GM12801 (cell line): Measurements from ENCODE around the gene VPS13A.

ENCODE experiments used
- TF ChIP-seq, protein P1 (sequence below): IDR thresholded peaks from one replicate; pipeline ENCODE4 v1.5.1; 2011; ENCODE audit warnings: control low read depth; ENCODE audit not compliant: insufficient read length; ENCODE audit errors: extremely low read depth

VPS13A gene

DNA sequence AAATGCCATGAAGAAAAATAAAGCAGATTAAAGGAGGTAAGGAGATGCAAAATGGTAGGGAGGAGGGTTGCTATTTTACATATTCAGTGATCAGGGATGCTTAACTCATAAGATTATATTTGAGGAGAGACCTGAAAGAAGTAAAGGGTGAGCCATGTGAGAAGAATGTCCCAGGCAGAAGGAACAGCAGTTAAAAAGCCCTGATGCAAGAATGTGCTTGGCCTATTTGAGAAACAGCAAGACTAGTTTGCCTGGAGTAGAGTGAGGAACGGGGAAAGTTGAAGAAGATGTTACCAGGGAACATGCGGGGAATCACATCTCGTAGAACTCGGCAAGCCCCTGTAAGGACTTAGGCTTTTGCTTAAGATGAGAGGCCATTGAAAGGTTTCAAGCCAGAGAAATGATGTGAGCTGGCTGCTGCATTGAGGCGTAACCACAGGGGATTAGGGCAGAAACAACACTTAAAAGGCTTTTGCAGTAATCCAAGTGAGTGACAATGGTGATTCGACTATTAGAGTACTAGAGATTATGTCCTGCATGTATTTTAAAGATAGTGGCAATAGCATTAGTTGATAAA, 198.7 kb downstream of the VPS13A start:
- TF ChIP-seq, protein P1, sequence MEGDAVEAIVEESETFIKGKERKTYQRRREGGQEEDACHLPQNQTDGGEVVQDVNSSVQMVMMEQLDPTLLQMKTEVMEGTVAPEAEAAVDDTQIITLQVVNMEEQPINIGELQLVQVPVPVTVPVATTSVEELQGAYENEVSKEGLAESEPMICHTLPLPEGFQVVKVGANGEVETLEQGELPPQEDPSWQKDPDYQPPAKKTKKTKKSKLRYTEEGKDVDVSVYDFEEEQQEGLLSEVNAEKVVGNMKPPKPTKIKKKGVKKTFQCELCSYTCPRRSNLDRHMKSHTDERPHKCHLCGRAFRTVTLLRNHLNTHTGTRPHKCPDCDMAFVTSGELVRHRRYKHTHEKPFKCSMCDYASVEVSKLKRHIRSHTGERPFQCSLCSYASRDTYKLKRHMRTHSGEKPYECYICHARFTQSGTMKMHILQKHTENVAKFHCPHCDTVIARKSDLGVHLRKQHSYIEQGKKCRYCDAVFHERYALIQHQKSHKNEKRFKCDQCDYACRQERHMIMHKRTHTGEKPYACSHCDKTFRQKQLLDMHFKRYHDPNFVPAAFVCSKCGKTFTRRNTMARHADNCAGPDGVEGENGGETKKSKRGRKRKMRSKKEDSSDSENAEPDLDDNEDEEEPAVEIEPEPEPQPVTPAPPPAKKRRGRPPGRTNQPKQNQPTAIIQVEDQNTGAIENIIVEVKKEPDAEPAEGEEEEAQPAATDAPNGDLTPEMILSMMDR: no peak

DNA sequence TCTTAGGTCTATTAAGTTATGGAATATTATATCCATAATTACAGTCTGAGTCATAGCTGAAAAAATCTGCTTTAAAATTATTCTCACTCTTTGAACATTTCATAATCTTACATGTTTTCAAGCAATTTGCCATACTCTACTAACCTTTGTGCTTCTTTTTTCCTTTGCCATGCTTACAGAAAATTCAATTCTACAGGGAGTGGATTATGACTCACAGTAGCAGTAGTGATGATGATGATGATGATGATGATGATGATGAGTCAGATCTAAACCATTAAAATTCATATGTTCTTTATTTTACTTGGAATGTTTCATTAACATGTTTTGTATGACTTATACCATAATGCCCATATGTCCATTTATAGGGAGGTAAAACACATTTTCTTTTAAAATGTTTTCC, 207.1 kb downstream of the VPS13A start:
- TF ChIP-seq, protein P1: no peak

DNA sequence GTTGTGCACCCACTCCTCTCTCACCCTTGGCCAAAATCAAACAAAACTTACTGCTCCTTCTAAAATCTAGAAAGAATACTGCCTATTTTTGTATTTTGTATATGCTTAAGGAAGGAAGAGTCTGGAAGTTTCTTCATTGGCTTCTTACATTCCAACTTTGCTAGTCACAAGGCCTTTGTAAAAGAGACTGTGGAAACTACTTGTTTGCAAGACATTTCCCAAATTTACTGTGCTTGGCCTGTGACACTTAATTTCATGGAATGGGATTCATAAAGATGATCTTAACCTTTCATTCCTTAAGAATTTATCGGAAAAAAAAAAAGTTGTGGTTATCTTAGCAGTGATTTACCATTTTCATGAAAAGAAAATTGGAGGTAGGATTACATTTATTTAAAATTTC, 208.9 kb downstream of the VPS13A start:
- TF ChIP-seq, protein P1: no peak

DNA sequence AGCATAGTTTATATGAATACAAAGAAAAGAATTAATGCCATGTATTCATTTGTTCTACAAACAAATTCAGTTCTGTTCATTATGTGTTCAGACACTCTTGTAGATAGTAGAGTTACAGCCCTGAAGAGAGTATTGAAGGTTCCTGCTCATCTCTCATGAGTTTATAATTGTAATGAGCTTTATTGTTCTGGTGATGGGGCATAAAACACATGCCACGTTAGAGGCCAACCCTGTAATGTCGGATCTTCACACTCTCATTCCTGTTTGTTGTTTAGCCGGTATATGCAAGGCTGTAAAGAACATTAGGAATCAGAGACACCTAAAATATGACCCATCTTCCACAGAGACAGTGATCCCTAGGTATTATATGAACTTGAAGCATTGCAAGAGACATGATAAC, 214.5 kb downstream of the VPS13A start:
- TF ChIP-seq, protein P1: no peak

DNA sequence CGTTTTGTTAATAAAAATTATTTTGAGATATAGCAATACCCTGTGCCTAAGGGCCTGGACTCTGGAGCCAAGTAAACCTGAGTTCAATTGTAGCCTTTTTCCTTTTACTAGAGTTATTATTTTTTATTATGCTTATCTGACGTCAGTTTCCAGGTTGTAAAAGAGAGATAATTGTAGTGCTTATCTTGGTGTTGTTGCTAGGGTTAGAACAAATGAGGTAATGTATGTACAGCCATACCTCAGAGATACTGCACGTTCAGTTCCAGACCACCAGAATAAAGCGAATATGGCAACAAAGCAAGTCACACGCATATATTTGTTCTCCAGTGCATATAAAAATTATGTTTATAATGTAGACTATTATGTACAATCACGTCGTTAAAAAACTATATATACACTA, 215.0 kb downstream of the VPS13A start:
- TF ChIP-seq, protein P1: no peak

DNA sequence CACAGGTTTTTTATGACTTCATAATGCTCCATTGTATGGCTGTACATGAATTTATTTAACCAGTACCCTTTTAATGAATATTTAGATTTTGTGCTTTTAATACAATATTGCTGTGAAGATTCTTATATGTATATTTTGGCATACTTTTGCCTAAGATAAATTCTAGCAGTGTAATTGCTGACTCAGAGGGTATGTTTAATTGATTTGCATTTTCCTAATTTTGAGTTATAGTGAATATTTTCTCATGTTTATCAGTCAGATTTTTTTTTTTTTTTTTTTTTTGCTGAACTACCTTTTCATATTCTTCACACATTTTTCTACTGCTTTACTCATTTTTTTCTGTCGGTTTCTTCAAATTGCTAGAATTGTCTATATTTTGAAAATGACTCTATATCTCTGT, 222.6 kb downstream of the VPS13A start:
- TF ChIP-seq, protein P1: no peak

DNA sequence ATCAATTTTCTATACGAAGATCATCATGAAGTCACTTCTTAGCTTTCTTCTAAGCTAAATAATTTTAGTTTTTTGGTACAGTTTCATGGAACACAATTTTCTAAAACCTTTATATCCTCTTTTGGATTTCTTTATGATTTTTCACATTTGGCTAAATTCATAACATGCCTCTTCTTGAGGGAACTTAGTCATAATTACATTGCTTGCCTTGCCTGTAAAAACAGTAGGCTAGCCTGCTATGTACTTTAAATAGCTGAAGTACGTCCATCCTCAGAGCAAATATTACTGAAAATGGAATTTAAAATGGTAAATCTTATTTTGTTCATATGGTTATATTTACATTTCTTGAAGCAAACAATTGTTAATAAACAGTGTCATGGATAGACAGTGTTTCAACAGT, 225.0 kb downstream of the VPS13A start:
- TF ChIP-seq, protein P1: no peak
